GM11168 (cell line): Measurements from ENCODE around the gene FGF21.

Experiments used
- in situ Hi-C: fragments of 300-500 bp; cut with MboI; formaldehyde crosslinking; loops from one replicate; pipeline ENCODE4 v1.12.0; 2022; ENCODE audit warnings: low sequenced_read_pairs; ENCODE audit not compliant: unreplicated experiment

Gene FGF21

DNA sequence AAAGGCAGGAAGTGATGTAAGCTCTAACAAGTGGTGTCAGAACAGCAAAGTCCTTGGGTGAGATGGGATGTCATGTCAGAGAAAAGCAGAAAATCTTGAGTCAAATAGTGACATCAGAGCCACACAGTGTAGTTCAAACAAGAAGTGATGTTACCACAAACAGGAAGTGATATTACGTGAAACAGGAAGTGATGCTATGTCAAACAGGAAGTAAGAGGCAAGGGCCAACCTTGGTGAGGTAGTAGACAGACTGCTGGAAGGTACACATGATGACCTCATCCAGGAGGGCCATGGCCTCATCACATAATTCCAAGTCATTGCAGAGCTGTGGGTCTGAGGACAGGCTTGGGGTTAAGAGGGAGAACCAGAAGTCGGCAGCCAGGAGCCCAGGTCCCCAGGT, 28.8 kb upstream of the FGF21 start:
- in situ Hi-C loops: no loop called here

DNA sequence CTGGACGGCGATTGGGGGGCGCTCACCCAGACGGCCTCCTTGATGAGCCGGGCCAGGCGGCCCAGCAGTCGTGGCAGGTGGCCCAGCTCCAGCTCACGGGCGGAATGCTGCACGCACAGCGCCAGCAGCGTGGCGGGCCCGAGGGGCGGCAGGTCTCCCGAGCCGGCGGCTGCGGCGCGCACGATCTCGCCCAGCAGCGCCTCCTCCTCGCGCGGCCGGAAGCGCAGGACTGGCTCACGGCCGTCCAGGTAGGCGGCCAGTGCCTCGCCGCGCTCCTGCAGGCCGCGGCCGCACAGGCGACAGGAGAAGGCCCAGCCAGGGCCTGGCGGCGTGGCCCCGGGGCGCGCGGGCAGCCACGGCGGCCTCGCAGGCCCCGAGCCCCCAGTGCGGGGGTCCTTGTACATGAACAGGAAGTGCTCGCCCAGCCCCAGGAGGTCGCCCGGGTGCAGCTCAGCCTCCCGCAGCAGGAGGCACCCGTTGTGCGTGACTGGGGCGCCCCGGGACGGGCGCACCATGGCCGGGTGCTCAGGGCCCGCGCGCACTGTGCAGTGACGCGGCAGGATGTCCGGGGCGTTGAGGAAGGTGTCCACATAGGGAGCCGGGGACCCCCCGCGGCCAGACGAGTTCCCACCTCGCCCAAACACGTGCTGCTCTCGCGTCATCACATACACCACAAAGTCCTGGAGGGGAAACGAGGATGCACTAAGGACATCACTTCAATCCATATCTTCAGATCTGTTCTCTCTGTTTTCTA, 26.2 kb upstream of the FGF21 start:
- in situ Hi-C loops: no loop called here

DNA sequence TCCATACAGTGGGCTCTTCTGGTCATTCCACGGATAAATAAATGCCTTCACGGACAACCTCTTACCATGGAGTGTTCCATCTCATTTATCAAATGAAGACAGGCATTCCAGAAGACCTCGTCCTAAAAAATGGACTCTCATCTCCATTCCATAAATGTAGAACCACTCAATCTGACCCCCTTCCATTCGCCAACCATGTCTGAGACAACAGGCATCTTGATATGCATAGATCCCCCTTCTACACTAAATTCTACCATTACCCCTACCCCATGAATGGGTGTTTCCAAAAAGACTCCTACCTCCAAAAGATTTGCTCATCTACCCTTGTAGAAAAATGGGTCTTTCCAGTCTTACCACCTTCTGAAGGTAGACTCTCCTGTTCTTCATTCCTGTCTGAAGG, 23.9 kb upstream of the FGF21 start:
- in situ Hi-C loops: no loop called here

DNA sequence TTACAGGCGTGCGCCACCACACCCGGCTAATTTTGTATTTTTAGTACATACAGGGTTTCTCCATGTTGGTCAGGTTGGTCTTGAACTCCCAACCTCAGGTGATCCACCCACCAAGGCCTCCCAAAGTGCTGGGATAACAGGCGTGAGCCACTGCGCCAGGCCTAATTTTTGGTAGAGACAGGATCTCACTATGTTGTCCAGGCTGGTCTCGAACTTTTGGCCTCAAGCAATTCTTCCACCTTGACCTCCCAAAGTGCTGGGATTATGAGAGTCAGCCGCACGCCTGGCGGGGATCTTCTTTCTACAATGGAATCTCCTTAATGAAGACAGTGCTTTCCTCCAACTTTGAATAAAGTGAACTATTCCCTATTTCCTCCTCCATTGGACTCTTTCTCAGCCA, 20.7 kb upstream of the FGF21 start:
- in situ Hi-C loops: no loop called here

DNA sequence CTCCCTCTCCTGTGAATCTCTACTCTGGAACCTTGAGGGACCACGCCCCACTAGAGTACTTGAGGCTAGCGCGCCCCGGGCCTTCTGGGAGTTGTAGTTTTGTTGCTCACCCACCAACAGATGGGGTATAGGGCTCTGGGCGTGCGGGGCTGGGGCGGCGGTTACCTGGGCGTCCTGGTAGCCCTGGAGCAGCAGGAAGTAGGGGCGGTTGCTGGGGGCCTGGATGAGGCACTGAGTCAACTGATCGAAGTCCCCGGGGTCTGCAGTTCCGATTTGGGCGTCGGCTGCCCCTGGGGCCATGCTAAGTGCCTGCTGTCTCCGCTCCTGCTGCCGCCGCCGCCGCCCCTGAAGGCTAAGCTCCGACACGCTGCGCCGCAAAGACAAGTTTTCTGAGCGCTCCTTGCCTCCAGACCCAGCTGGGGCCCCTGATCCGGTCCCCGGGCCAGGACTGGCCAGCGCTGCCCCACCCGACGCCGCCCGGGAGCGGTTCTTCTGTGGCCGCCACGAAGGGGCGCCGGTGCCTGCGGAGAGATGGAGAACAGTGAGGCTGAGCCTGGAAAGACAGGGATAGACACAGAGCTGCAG, 20.2 kb upstream of the FGF21 start:
- in situ Hi-C loops: no loop called here

DNA sequence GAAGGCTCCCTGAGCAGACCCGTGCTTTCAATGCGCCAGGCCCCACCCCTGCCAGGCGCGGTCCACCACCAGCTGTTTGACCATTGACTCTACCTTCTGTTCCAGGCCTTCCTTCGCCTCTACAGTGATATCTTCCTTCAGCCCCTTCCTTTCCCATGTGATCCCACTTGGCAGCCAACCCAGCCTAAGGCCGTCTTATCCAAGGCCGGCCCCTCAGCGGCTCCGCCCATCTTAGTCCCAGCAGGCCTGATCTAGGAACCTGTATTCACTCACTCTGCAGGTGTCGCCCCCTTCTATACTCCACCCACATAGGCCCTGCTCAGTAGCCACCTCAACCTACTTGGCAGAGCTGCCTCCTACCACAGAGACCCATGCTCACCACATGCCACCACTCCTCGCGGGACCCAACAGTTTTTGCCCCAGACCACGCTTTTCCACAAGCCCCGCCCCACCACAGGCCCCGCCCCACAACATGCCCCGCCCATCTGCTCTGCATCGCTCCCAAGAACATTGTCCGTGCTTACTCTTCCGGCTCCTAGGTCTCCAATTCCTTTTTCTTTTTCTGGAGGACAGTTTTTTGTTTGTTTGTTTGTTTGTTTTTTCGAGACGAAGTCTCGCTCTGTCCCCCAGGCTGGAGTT, 17.8 kb upstream of the FGF21 start:
- in situ Hi-C loops: no loop called here

DNA sequence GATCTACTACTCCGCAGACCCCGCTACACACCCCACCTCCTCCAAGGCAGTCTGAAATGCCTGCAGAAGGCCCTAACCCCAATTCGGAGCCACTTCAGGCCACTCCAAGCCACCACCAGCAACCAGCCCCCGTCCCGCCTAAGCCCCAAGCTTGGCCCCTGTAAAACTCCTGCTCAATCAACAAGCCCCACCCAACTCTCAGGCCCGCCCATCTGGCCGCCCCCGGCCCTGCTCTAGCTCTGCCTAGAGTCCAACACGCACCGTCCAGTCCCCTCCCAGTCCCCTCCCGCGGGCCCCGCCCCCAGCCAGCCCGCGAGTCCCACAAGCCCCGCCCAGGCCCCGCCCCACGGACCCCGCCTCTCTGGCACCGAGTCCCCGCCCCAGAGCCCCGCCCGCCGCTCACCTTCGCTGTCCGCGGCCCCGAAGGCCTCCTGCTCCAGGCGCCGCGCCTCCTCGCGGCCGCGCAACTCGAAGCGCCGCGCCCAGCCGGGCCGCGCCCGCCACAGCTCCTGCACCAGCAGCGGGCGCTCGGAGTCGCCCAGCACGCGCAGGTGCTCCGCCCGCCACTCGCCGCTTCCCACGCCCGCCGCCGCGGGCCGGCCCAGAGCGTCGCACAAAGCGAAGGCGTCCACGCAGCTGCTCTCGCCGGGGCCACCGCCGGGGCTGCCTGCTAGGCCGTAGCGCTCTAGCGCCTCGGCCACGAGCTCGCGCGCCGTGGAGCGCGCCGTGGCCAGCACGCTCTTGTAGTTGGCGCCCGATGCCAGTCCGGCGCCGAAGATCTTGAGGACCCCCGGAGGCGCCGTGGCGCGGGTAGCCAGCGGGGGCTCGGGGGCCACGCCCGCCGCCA, 16.5 kb upstream of the FGF21 start:
- in situ Hi-C loops: no loop called here

DNA sequence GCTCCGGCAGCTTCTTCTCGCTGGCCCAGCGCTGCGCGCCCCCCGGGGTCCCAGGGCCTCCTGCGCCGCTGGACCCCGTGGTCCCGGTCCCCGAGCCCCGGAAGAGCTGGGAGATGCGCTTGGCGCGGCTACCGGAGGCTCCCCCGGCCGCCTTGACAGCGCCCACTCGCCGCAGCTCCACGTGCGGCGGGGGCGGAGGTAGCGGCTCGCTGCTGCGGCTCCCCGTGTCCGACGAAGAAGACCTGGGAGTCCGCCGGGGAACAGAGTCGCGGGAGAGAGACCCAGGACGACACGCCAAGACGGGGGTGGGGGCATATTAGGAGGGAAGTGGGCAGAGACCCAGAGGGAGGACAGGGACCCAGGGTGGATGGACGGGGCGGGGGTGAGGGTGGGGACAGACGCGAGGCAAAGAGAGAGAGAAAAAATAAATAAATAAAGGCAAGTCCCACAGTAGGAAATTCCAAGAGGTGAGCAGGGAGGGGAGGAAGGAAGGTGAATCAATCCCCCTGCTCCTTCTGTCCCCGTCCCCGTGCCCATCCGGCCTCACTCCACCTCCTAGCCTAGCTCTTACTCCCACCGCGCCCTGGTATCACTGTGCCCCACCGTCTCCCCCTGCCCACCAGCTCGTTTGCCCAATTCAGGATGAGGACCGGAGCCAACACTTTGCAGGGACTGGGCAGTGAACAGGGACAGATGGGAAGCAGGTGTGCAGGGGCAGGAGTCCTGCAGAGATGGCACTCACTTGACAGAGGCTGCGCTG, 15.7 kb upstream of the FGF21 start:
- in situ Hi-C loops: no loop called here

DNA sequence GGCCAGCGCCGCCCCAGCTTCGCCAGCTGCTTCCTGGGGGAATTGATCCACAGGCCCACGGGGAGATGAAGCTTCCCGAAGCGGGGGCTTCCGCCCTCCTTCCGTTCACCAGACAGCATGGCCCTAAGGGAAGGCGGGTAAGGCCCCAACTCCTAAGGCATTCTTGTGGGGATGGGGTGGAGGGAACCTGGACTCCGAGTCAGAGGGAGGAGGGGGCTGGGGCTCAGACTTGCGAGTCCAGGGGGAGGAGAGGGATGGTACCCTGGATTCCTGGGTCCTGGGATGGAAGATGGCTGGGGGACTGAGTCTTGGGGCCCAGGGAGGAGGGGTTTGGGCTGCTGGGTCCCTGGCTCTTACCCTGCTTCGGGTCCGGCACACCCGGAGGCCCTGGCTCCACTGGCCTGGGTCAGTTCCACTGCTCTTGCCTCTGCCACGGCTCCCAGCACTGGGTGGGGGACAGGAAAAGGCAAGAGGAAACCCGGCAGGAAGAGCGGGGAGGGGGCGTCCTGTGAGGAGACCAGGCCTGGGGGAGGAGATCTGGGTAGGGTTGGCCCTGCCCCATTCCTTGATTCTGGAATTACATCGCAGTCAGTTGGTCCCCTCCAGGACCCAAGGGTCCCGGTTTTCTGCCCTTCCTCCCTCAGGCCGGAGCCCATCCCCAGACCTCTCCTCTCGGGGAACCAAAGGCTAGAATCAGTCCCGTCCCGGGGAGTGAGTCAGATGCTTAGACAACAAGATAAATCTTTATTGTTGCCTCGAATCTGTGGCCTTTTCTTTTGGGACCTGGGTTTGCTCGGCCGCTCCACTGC, 15.0 kb upstream of the FGF21 start, which contains the start of gene RASIP1:
RASIP1 (minus strand) TSS at position 447 of the 809 bp plus-strand sequence; CDS start at position 119, 328 bp downstream.
- in situ Hi-C loops: no loop called here

DNA sequence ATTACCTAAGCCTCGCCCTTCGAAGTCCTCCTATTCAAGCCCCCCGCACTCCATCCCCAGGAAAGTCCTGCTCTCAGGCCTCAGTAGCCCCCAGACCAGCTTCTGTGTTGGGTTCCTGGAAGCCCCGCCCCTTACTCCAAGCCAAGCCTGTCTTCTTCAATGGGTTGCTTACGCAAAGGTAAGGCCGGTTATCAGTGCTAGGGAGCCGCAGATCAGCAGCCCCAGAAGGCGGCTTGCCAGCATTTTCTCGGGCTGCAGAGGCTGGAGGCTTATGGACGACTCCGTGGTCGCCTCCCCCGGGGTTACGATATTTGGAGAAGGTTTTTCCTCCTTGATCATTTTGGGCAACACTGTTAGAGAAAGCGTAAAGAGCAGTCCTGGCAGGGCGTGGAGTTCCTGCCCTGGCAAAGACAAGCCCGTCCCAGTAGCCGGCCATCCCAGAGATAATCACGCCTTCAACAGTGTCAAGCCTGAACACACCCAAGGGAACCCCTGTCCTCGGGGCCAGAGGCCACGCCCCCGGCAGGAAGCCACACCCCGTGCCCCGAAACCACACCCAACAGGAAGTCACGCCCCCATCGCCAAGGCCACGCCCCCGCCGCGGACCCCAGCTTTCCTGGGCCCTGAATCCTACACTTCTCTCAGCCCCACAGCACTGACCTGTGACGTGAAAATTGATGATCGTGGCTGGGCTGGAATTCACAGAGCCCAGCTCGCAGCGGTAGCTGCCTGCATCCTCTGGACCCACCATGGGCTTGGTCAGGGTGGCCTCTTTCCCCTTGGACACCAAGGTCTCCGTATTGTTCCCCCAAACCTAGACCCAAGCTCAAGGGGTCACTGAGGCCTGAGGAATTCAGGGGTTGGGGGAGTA, 14.0 kb upstream of the FGF21 start:
- in situ Hi-C loops: no loop called here

DNA sequence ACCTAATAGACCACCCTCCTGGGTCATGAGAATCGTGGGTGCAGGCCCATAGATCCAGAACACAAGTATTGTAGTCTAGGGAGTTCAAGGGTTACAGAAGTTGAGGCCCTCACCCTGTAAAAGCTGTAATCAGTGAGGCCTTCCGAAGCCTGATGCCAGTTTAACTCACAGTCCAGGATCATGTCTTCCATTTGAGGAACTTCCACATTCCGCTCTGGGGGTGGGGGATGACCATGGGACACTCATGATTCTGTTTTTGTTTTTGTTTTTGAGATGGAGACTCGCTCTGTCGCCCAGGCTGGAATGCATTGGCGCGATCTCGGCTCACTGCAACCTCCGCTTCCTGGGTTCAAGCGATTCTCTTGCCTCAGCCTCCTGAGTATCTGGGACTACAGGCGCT, 13.2 kb upstream of the FGF21 start:
- in situ Hi-C loops: no loop called here

DNA sequence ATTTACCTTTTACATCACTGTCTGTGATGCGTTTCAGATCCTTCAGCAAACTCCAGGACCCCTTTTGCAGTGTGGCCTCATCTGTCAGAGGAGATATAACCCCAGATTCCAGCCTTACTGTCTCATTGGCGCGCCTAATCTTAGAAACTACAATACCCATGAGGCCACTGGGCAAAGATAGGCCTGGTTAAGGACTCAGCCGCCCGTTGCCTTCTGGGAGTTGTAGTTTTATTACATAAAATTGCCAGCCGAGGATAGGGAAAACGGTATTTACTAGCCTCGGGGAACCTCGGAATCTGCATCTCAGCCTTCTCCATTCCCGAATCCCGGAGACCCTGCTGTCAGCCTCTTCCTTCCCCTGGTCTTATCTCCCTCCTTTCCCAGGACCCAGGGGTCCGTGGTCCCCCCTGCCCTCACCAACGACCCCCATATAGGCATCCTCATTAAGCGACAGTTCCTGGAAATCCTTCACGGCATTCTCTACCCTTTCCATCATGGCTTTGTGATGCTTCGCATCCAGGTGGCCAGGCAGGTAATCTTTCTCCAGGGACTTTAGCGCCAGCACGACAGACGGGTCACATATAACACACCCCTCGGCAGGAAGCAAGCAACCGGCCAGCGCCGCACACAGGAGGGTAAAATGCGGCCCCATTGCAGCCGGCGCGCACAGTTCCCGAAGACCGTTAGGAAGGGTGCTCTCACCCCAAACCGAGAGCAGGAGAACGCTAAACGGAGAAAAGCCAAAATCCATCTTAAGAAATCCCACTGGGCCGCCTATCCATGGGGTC, 9.9 kb upstream of the FGF21 start:
- in situ Hi-C loops: no loop called here

DNA sequence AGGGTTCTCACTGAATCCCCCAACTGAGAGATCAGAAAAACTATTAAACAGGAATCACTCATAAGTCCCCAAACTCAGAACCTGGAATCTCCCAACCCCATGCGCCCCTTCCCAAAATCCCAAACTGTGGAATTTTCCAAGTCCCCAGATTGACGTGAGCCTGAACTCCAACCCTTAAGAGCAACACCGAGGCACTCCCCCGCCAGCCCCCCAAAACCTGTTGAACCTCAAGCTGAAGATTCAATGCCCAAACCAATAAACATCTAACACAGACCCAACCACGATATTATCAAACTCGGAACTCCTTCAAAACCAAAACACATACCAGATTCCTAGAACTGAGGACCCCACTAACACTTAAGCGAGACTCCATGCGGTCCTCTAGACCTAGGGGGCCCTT, 9.2 kb upstream of the FGF21 start:
- in situ Hi-C loops: no loop called here

DNA sequence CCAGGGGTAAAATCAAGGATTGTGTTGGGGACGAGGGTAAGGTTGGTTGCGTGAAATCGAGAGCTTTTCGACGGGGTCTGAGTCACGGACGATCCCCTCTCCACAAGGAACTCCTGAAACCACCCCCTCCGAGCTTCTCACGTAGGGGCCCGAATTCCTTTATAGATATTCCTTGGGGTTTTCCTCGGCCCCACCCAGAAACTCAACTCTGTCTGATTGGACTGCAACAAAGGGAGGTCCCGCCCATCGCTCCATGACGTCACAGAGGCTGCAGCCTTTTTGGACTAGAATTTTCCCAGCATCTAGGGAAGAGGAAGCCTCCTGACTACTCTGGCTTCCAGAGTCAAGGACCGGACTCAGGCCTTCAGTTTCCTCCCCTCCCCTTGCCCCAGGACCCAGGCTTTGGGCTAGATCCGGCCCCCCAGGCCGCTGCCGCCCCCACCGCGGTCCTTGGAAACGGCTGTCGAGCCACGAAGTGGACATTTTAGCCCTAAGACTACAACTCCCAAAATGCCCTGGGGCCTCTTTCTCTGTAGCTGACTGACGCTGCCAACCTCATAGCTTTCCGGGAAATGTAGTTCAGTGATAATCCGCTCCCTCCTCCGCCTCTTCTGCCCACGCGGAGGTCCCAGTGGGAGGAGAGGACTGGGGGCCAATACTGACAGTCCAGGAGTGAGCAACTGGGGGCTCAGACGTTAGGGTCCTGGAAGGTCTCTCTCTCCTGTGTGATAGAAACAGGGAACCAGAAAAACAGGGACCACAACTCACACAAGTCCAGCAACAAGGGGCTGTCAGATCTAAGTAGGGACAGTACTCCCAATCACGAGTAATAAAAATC, 8.4 kb upstream of the FGF21 start, which contains the start of gene IZUMO1:
IZUMO1 (minus strand) TSS at position 172 of the 838 bp plus-strand sequence. CDS start 1,050 bp downstream, outside the sequence.
- in situ Hi-C loops: no loop called here

DNA sequence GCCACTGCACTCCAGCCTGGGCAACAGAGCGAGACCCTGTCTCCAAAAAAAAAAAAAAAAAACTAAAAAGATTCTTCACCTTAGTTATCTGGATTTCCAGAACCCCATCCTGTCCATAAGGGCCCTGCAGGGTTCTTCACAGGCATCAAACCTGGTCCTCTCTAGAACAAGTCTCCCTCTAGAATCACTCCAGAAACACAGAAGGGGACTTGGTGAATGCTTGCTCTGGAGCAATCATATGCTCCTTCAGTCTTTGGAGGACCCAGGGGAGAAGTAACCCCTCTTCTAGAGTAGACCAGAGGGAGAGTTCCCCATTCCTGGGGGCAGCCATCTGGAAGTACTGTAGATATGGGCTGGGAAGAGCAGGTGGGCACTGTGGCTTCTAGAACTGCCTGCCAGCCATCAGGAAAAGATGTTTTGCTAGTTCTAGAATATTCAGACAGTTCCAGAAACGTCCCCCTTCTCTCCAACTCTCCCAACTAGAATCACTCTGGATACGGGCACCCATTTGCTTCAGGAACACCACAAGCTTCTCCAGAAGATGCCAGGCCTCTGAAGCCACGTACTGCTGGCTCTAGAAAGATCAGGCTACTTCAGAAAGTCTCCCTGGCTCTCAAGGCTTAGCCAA, 5.6 kb upstream of the FGF21 start:
- in situ Hi-C loops: no loop called here

DNA sequence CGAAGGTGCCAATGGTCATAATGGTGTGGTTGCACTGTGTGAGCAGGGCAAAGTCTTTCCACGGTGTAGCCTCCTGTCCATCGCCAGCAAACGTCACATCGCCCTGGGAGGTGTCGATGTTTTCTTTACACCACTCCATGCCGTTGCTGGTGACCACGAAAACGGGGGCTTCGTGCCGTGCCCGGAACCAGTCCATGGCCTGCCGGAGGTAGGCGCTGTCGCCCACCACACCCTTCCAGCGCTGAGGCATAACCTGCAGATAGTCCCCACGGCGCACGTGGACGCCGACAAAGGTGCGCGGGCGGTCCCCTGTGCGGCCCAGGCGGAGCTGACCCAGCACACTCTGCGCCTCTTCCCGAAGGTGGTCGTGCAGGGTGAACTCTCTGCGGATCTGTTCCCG, 5.0 kb upstream of the FGF21 start:
- in situ Hi-C loops: no loop called here
